ENCODE results near the gene NDUFS7.

NDUFS7 gene

DNA sequence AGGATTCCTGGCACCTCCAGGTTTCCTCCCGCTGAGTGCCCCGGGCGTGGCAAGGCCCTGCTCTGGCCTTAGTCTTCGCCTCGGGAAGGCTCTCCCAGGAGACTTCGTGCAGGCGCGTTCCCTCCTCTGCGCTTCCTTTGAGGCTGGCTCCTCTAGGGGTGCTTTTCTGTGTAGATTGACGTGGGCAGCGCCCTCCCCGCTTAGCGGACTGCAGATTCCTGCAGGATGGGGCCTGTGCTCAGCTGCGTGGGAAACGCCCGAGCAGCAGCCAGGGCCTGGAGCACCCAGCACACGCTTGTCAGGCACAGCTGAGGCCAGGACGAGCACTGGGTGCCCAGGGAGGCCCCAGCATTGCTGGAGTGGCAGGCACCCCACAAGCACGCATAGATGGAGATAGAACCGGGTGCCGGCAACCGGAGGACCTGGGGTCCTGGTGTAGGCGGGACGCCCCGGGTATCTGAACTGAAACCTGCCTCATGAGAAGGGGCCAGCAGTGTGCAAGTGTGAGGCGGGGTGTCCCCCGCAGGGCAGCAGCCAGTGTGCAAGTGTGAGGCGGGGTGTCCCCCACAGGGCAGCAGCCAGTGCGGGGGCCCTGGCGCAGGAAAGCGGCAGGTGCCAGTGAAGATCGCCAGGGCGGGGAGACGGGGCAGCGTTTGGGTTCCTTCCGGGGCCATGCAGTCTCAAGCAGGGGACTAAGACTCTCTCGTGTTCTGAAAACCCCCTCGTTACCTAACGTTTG is 3.4 kb downstream of the NDUFS7 start:
- no peak for FAIRE-seq

DNA sequence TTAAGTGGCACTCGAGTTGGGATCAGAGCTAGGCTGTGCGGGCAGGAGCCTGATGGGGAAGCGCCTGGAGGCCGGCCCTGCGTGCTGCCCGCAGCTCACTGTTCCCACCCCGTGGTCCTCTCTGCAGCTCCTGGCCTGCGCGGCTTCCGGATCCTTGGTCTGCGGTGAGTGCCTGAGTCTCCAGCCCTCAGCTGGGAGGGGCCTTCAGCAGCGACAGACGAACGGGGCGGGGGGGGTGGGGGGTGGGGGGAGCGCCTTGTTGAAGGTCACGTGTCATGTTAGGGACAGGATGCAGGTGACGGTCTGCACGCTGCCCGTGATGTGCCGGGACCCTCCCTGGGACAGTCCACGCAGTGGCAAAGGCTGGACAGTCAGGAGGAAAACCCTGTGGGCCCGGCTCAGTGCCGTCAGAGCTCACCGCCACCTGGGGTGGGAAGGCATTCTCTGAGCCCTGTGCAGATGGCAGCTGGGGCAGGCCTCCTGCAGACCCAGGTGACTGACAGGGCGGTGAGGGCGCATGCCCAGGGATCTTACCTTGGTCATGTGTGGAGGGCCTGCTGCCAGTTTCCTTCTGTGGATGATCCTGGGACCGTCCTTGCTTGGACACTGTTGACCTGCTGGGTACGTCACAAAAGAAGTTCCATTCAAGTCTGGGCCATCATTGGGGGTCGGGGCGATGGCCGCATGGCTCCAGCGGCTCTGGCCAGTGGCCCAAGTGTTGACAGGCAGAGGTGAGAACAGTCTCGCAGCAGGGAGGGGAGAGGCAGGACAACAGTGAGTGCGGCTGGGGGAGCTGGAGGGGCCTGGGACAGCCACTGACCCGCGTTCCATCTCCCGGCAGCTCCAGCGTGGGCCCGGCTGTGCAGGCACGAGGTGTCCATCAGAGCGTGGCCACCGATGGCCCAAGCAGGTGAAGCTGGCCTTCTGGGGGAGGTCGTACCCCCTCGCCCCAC is 4.3 kb downstream of the NDUFS7 start:
- FAIRE-seq = no peak

DNA sequence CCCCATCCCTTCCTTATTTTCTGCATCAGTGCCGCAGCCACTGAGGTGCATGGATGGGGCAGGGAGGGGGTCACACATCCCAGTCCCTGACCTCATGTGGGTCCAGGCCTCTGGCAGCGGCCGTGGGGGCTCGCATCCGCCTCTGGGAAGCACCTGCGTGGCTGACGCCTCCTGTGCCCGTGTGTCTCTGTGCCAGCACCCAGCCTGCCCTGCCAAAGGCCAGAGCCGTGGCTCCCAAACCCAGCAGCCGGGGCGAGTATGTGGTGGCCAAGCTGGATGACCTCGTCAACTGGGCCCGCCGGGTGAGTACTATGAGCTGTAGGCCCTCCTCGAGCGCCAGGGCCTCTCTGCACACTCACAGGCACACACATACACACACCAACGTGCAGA is 4.9 kb downstream of the NDUFS7 start:
- no peak for FAIRE-seq

DNA sequence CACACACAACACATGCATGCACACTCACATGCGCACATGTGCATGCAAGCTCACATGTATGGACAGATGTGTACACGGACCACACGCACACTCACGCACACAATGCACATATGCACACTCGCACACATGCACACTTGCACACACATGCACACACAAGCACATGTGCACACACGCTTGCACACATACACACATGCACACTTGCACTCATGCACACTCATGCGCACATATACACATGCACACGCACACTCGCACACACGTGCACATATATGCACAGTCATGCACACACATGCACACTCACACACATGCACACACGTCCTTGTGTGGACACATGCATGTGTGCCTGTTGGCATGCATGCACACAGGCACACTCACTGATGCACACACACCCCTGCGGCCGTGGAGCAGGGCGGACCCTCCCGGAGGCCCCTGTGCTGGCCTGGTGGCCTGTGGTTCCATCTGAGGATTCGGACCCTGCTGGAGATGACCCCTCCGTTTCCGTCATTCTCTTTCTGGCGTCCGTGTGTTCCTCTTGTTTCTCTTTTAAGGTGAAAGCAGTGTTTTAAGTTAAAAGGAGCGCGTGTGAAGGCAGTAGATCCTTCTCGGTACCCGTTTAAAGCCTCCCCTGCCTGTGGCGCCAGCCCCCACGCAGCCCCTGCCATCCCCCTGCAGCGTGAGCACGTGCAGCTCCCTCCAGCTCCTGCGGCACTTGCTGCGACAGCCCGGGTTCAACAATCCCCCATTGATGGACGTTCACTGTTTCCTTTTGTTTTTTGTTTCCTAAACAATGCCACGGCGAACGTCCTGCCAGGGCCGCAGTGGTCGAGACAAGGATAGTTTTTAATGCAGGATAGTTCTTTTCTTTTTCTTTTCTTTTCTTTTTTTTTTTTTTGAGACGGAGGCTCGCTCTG is 5.6 kb downstream of the NDUFS7 start:
- FAIRE-seq = no peak

DNA sequence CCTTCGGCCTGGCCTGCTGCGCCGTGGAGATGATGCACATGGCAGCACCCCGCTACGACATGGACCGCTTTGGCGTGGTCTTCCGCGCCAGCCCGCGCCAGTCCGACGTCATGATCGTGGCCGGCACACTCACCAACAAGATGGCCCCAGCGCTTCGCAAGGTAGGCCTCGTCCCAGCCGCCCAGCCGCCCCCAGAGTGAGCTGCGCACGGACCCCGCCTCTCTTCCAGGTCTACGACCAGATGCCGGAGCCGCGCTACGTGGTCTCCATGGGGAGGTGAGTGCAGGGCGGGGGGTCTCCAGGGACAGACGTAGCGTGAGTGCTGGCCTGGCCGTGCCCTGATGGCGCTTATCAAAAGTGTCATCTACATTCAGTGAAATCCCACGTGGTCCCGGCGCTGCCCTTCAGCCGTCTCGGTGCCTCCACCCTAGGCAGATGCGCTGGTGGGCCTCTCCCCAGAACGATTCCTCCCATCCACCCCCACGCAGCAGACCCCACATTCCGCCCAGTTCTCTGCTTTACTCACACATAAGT is 7.2 kb downstream of the NDUFS7 start:
- FAIRE-seq = no peak

DNA sequence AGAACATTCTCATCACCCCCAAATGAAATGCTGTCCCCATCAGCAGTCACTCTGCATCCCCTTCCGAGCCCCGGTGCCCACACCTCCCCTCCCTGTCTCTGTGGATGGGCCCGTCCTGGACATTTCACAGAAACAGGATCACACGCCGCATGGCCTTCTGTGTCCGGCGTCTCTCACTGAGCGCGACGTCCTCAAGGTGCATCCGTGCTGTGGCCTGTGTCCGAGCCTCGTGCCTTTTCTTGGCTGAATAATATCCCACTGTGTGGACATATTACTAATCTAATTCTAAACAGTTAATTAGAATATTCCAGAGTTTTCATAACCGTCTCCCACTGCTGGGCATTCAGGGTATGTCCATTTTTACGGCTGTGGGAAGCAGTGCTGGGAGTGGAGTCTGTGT is 8.7 kb downstream of the NDUFS7 start:
- FAIRE-seq = no peak

DNA sequence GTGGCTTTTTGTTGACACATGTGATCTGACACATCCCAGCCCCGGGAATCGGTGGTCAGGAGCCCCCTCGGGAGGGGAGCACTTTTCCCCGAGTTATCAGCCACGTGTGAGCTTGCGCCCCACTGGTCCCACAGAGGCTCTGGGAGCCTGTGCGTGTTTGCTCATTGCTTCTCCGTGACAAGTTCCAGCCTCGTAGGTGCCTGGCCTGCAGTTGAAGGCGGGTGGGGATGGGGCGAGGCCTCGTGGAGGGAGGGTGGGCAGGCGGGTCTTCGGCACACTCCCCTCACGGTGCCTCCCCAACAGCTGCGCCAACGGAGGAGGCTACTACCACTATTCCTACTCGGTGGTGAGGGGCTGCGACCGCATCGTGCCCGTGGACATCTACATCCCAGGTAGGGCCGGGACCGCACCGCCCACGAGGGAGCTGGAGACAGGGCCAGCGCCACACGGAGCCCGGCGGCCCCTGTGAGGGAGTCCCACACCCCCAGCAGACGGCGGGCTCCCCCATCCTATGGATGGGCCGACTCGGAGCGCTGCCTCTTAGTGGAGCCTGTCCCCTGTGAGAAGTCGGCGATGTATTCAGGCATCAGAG is 9.3 kb downstream of the NDUFS7 start:
- no peak for FAIRE-seq

DNA sequence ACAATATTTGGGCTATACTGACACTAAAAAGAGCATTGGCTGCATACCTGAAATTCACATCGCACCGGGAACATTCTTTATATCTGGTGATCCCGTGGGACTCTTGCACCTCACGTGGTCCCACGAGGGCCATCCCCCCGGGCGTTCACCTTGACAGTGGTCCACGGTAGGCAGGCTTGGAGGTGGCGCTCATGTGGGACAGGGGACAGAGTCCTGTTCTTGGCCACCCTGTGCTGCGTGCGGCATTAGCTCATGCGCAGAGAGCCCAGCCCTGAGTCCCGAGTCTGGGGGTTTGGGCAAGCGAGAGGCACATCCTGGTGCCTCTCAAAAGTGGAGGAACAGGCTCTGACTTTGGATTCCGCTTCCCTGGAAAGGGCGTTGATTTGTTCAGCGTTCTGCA is 10.1 kb downstream of the NDUFS7 start:
- no peak for FAIRE-seq

DNA sequence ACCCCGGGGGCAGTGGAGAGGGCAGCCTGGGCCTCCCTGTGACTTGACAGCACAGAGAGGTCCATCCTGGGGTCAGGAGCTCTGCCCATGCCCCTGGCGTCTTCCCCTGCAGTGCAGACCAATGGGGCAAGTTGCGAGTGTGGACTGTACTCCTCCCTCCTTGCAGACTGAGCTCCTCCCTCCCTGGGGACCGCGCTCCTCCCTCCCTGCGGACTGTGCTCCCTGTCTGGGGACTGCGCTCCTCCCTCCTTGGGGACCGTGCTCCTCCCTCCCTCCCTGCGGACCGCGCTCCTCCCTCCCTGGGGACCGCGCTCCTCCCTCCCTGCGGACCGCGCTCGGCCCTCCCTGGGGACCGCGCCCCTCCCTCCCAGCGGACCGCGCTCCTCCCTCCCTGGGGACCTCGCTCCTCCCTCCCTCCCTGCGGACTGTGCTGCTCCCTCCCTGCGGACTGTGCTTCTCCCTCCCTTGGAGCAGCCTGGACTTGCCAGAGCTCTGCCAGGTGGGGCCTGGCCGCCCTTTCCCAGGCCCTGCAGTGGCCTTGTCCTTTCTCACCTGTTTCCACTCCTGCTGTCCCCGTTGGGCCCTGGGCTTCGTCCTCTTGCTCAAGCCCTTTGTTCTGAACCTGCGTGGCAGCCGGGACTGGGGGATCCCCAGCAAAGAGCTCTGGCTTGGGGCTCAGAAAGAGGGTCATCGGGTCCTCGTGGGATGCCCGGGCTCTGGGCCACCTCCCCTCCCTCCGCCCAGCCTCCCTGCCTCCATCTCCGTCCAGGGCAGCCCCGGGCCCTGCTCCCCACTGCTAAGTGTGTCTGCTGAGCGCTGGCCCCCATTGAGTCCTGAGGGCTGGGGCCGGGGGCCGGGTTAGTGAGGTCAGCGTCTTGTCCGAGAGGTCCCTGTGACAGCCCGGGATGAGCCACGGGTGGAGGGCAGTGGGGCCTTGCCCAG is 10.8 kb downstream of the NDUFS7 start:
- no peak for FAIRE-seq

DNA sequence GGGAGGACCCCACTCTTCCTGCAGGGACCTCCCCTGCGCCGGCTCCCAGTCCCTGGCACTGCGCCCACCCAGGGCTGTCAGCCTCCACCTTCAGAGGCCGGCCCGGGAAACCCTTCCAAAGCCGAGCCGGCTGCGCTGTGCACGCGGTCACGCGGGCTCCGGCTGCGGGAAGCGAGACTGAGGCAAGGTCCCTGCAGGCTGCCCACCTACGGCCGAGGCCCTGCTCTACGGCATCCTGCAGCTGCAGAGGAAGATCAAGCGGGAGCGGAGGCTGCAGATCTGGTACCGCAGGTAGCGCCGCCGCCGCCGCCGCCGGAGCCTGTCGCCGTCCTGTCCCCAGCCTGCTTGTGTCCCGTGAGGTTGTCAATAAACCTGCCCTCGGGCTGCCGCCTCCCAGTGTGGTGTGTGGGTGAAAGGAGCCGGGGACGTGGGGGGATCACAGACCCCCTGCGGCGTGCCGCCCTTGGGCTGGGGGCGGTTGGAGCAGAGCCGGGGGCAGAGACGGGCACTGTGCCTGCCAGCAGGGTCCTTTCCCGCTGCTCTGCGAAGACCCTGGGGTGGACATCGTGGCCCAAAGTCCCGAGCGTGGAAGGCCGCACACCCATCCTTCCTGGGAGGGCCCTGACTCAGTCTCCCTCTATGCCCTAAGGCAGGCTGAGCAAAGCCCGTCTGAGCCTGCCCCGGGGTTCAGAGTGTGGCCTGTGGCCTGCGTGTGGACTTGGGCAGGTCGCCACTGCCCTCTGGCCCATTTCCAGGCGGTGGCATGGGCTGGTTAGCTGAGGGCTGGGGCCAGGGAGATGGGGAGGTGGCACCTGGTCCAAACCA is 11.7 kb downstream of the NDUFS7 start:
- no peak for FAIRE-seq

DNA sequence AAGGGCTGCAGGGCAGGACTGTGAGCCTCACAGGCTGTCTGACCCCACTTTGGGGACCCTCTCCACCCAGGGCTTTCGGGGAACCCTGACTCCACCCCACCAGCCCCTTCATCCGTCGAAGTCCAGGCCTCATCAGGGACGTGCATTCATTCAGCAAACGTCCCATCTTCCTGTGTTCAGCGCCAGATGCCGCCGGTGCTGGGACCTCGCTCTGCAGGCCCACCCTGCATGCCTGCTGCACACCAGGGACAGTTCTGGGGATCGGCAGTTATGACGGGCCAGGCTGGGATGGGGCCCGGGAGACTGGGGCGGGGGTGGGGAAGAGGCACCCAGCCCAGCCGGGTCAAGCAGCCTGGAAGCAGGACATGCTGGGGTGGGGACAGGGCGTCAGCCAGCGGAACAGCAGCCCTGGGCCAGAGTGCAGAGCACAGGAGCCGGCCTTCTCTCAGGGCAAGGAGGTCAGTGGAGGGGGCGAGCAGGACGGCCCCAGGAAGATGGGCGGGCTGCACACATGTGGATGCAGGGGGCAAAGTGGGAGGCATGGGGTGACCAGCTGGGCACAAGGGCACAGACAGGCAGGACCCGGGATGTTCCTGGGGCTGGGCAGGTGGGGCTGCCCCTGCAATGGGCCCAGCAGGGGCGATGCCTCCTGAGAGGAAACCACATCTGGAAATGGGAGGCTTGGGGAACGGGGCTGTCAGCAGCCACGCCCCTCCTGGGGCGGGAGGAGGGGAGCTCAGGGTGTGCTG is 12.5 kb downstream of the NDUFS7 start:
- no peak for FAIRE-seq

DNA sequence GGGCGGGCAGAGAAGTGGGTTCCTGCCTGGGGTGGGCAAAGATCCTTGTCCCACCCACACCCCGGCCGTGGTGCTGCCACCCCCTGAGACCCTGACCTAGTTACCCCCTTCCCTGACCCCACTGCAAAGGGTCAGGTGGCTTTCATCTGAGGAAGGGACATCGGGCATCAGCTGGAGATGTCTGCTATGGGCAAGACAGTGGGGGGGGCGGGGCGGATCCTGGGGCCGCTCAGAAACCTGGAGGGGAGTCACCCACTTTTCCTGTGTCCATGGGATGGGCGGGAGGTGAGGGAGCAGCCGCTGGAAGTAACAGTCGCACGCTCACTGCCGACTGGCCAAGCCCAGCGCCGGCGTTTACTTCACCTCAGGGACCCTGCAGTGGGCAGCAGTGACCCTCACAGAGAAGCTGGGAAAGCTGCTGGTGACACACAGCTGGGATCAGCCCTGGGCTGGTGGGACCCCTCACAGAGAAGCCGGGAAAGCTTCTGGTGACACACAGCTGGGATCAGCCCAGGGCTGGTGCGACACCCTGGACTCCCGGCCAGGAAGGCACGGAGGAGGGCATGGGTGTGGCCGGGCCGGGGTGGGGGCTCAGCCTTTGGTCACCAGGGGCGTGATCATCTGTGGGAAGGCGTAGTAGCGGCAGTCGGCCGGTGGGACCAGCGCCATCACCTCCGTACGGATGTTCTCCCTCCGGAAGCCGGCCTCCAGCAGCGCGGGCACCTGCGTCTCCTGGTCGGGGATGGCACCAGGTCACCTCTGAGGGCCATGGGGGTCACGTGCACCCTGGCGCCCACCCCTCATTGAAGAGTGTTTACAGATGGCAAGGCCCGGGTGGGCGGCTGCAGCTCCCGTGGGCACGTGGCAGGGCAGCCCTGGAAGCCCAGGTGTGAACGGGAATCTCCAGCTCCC is 13.3 kb downstream of the NDUFS7 start:
- FAIRE-seq = no peak

DNA sequence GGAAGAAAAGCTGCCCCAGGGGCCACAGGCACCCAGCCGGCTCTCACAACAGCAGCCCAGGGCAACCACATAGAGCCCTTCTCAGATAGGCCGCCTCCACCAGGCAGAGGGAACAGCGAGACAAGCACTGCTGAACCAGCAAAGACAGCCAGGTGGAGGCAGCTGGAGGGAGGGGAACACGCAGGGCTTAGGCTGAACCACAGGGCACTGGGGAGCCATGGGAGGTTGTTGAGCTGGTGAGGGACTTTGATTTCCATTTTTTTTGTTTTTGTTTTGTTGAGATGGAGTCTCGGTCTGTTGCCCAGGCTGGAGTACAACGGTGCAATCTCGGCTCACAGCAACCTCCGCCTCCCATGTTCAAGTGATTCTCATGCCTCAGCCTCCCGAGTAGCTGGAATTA is 14.1 kb downstream of the NDUFS7 start:
- no peak for FAIRE-seq

DNA sequence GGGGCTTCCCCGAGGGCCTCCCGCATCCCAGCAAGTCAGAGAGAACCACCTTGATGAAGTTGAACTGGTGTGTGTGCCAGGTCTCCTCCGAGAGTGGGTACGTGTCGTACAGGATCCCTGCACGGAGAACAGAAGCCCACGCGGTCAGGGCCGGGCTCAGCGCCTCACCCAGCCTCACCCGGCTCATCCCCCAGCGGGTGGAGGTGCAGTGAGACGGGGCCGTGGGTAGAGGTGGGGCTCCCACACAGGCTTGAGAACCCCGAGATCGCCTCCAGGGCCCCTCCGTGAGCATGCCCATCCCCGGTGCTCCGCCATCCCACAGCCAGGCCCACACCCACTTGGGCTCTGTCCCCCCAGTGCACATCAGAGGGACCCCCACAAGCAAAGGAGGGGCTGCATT is 15.4 kb downstream of the NDUFS7 start:
- FAIRE-seq = no peak

DNA sequence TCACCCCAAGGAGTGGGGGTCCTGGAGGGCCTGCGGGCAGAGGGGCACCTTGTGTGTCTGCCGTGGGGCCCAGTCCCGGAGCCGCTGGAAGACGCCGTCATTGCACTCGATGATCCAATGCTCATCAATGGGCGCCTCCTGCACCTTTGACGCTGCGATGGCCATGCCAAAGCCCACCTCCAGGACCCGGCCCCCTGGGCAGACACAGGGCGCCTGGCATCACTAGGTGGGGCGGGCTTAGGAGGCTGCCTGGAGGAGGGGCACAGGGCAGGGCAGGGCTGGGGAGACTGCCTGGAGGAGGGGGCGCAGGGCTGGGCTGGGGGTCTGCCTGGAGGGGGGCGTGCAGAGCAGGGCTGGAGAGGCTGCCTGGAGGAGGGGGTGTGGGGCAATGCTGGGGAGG is 16.0 kb downstream of the NDUFS7 start:
- no peak for FAIRE-seq

DNA sequence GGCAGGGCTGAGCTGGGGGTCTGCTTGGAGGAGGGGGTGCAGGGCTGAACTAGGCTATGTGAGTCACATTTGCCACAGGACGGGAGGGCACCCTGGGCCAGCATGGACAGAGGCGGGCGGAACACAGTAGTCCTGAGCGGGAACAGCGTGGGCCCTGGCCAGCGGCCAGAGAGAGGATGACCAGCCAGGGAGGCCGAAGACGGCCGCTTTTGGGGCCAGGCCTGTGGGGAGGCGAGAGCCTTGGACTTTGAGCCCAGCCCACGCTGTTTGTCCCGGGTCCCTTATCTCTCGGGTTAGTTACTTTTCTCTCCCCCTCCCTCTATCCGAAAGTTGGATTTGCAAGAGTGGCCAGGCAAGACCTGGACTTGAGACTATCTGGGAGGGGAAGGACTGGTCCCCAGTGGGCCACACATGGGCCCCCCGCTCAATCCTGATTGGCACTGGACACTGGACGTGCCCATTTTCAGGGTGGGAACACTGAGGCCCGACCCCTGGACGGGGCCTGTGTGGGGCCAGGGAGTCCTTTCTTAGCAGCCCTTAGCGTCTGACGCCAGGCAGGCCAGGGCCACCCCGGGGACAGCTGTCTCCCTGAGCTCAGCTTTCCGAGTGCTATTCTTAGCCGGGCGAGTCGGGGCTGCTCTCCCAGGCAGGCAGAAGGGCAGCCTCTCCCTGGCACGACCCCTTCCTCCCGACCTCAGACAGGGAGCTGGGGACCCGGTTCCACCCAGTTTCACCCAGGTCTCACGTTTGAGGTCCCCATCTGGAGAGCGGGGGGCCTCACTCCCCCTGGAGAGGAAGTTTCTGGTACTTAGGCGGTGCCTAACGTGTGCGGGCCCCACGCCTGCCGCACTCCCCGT is 16.8 kb downstream of the NDUFS7 start:
- no peak for FAIRE-seq

DNA sequence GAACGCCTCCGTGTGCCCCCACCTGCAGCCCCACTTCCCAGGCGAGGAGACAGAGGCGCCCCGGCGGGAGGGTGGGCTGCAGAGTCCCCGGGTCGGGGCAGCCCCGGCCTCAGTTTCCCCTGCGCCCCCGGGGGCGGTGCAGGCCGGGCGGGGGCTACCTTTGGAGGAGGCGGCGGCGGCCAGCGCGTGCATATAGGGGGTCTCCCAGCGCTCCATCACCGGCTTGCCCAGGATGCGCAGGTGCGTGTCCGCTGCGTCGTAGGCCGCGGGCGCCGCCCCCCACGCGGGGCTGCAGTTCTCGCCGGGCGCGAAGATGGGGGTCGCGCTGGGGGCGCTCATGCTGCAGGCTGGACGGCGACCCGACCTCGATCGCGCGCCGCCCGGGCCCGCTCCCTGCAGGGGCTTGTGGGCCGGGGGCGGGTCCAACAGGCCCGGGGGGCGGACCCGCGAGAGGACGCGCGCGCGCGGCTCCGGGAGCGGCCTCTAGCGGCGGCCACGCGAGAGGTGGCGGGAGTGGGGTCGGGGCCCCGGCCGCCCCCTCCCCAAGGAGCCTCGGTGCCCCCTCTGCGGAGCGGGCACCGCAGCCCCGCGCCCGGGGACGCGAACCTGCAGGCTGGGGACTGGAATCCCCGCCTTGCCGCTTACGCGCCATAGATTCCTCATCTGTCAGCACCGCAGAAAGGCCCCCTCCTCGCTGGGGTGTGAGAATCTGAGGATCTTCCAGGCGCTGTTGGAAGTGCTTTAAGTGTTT is 17.6 kb downstream of the NDUFS7 start, which contains the start of gene GAMT:
Gene GAMT, minus strand, starts transcription at position 405 of the 751 bp plus-strand sequence. Its CDS starts 66 bp downstream, at position 339.
- no peak for FAIRE-seq
